C1 segment of cervical spinal cord (tissue), 14 donors: Measurements from ENCODE around the gene IGFBP2.
"Not testable (repeated sequence)": the region's sequence is repeated elsewhere in the genome, so short reads cannot be mapped to it uniquely, and the experiment has no call there.

Experiments used
- DNase-seq, 14 donors: peaks; one replicate each; lab custom pipeline; 2025; lab: John Stamatoyannopoulos, UW

IGFBP2 gene, protein sequence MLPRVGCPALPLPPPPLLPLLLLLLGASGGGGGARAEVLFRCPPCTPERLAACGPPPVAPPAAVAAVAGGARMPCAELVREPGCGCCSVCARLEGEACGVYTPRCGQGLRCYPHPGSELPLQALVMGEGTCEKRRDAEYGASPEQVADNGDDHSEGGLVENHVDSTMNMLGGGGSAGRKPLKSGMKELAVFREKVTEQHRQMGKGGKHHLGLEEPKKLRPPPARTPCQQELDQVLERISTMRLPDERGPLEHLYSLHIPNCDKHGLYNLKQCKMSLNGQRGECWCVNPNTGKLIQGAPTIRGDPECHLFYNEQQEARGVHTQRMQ

DNA sequence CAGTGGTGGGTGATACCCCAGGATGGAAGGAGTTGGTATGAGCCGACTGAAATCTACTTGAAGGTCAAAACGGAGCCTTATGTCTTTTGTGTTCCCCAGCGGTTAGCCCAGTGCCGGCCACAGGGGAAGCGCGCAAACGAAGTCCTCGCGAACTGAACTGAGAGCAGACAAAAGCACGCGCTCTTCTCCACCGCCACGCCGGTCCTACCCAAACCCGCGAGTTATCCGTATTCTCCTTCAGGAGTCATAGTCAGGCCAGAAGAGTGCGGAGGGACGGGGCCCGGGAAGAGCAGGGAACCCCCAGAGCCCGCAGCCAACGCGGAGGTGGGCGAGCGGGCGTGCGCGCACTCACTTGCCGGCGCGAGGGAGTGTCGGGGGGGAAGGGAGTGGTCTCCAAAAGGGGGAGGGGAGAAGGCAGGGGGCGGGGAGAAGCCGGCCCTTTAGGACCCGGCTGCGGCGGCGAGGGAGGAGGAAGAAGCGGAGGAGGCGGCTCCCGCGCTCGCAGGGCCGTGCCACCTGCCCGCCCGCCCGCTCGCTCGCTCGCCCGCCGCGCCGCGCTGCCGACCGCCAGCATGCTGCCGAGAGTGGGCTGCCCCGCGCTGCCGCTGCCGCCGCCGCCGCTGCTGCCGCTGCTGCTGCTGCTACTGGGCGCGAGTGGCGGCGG, at the start of gene IGFBP2:
IGFBP2 (plus strand) TSS at position 469 of the 664 bp plus-strand sequence; CDS start at position 573, 104 bp downstream.
- DNase-seq, result no peak

DNA sequence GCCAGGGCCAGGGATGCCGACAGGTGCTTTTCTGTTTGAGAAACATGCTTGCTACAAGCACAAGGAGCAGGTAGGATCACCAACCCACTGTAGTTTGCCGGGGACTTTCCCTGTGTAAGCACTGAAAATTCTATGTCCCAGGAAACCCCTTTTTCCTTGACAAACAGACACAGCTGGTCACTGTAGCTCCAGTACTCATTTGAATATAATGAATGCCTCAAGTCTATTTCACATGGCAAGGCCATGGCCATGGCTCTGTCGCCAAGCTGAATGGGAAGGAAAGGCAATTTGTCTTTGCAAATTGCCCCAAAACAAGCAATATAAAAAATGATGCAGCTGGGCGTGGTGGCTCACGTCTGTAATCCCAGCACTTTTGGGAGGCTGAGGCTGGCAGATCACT, 49.6 kb upstream of the IGFBP2 start:
- DNase-seq, result peak in 2 of 14 donors; percentile 21 to 50

DNA sequence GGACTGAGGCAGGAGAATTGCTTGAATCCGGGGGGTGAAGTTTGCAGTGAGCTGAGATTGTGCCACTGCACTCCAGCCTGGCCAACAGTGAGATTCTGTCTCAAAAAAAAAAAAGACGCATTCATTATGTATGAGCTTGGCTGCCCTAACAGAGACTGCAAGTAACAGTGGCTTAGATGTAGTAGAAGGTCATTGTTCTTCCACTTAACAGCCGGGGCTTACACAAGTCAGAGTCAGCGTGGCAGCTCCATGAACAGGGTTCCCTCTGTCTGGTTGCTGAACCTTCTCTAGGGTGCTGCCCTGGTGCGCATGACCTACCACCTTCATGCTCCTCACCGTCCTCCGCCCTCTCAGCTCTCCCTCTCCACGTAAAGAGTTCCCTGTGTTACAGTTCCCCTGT, 49.1 kb upstream of the IGFBP2 start:
- peak in 9 of 14 donors; percentile 11 to 64 (median 33) for DNase-seq

DNA sequence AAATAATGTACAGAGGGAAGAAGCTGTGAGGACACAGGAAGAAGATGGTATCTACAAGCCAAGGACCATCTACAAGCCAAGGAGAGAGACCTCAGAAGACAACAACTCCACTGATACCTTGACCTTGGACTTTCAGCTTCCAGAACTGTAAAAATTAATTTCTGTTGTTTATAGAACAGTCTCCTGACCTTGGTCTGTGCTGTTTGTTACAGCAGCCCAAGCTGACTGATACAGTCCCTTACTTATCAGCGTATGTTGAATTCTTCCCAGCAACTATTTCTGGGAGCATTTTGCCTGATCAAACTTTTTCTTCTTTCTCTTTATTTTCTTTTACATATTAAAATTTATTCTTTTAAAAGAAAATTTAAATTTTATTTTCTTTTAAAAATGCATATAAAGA, 47.8 kb upstream of the IGFBP2 start:
- no peak for DNase-seq

DNA sequence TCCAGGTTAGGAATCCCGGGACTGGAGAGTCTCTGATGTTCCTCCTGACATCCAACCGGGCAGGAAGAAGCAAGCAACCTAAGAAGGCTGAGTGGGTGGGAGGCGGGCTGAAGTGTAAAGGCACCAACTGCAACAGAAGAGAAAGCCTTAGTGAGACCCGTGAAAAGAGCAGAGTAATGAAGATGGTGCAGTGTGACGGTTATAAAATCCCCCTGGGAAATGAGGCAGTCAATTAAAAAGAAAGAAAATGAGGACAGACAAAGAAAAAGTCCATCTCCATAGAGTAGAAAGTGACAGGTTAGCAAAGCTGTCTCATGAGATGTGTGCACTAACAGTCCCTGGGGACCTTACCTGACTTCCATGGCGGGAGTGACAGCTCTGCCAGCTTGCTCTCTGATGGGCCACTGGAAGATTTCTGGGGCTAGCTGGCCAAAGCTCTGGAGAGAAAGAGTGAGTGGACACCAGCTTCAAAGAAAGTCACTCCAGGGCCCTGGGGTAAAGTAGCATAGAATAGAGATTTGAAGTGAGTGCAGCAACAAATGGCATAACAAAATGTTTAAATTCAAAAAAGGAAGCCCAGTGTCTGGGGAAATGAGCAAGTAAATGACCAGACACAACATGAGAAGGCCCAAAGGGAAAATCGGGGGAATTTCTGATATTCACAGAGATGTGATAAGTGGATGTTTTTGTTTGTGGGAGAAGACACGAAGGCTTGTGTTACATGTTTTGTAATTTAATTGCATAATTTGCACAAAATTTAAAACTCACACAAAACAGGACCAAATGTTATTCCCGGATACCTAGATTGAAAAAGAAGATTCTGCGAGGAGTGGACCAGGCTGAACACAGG, 44.1 kb upstream of the IGFBP2 start:
- DNase-seq, result no peak

DNA sequence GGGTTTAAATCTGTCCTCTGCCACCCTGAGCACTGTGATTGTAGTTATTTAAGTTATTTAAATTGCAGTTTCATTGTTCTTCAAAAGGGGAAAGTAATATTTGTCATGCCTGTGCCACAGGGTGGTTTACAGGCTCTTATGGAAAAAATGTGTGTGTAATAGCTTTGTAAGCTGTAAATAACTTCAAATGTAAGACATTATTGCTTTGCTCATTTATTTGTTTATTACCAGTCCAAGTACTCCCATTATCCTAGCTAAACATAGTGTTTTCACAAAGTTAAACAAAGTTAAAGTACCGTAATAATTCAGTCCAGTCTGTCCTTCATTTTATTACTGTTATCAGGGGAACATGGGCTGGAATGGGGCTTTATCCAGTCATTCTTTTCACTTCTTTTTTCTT, 43.4 kb upstream of the IGFBP2 start:
- DNase-seq, result no peak

DNA sequence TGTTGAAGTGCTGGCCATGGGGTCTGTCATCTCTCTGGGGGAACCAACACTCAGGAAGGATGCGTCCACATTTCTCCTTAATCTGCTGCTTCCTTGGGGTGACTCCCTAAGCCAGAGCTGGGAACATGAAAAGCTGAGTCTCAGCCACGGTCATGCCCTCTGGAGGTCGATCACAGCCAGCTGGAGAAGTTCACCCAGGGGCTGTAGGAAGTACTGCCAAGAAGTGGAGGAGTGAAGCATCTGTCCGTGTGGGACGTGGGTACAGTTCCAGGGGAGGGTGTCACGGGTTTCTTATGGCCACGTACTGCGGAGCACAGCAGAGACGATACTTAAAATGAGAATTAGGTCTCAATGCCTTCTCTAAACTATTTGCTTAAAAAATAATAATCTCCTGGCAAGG, 42.4 kb upstream of the IGFBP2 start:
- DNase-seq, result no peak

DNA sequence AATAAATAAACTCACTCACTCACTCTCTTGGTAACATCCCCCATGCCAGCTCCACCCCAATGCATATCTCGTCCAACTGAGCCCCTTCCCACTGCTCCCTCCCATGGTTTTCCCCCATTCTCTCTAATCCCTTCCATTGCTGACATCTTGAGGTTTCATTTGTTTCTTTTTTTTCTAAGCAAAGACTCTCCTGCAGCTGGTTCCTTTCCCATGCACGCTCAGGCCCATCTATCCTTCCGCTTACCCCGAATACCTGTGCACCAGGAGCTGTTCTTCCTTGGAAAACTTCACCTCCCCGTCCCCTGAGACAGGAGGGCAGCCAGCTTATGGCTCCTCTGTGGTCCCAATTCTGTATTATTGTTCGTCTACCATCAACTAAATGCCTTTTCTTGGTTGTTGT, 41.7 kb upstream of the IGFBP2 start:
- DNase-seq, result no peak

DNA sequence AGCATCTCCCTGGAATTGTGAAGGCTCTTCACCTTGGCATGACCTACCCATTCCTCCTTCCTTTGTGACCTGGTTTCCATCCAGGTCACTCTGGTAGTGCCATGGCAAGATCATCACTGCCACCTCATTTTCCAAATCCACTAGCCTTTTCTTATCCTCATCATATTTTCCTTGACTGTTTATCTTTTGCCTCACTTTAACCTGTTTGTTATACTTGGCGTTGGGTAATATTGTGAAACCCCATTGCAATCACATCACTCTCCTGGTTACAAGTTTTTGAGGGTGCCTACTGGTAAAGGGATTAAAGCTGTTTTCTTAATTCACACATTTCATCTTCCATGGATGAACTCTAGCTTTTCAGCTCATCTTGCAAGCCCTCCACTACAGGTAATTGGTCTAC, 39.1 kb upstream of the IGFBP2 start:
- no peak for DNase-seq

DNA sequence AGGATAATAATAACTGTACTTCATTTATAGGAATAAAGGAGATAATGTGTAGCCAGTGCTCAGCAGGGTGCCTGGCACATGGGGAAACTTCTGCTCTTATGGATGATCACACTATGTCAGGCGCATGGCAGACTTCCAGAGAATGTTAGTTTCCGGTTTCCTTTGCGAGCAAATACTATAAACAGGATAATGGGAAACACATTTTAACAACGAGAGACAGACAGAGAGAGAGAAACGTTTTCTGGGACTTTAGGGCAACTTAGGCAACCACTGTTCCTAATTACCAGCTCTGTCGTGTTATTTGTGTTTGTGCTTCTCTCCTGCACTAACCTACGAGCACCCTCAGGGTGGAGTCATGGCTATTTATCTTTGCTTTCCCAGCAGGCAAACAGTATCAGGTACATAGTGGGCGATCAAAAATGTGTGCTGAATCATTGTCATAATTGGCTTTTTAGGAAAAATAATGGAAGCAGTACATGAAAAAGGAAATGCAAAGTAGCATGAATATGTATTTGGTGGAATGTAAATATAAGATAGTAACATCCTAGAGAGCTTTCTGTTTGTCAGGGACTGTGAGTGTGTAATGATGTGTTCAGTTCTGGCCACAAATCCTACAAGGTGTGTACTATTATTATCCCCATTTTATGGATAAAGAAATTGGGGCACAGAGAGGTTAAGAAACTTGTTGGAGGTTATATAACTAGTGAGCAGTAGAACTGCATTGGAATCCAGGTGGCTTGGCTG, 36.8 kb upstream of the IGFBP2 start:
- DNase-seq, result no peak

DNA sequence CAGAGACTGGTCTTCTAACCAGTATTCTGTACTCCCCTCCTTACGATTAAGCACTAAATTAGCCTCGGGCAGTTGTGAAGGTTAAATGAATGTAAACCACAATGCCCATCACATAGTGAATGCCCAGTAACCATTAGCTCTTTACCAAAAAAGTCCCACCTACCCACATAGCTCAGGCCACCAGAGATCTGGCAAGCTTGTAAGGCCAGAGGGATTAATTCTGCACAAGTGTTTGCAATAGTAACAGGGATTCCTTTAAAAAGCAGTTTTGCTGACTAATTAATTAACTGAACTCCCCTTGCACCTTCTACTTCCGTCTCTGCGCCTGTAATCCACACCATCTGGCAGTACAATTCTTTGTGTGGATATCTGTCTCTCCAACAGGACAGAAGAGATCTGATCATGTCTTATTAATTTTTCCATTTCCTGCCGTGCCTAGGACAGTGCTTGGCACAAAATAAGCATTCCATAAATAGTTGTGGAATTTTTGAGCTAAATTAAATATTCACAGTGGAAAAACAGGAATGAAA, 36.2 kb upstream of the IGFBP2 start:
- DNase-seq, result peak in 1 of 14 donors; percentile 6

DNA sequence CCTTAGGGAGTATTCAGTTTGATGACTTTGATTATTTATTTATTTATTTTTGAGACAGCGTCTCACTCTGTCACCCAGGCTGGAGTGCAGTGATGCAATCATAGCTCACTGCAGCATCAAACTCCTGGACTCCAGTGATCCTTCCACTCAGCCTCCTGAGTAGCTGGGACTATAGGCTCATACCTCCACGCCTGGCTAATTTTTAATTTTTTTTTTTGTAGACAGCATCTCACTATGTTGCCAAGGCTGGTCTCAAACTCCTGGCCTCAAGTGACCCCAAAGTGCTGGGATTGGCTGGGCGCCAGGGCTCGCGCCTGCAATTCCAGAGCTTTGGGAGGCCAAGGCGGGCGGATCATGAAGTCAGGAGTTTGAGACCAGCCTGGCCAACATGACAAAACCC, 35.4 kb upstream of the IGFBP2 start:
- not testable (repeated sequence) for DNase-seq

DNA sequence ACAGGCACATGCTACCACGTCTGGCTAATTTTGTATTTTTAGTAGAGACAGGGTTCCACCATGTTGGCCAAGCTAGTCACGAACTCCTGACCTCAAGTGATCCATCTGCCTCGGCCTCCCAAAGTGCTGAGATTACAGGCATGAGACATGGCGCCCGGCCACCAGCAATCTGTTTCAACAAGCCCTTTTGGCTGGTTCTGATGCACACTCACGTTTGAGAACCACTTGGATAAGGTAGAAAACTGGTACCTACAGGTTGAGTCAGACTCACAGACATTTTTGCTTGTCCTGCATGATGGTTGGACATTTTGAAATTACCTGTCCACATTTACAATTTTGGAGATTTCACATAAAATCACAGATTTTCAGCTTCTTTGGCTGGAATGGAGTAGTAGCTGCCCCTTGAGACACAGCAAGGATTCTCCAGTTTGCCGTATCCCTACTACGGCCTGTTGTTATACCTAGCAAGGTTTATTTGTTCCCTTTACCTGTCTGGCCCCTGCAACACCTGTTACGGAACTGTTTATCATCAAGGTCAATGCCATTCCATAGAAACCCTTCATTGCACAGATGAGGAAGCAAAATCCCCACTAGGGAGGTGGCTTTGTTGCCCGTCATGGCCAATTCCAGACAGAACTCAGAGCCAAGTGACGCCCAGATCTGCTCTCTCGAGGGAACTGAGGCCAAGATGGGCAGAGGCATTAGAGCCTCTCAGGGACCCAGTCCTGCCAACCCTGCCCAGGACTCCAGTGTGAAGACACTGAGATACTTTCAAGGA, 31.4 kb upstream of the IGFBP2 start:
- DNase-seq, result no peak

DNA sequence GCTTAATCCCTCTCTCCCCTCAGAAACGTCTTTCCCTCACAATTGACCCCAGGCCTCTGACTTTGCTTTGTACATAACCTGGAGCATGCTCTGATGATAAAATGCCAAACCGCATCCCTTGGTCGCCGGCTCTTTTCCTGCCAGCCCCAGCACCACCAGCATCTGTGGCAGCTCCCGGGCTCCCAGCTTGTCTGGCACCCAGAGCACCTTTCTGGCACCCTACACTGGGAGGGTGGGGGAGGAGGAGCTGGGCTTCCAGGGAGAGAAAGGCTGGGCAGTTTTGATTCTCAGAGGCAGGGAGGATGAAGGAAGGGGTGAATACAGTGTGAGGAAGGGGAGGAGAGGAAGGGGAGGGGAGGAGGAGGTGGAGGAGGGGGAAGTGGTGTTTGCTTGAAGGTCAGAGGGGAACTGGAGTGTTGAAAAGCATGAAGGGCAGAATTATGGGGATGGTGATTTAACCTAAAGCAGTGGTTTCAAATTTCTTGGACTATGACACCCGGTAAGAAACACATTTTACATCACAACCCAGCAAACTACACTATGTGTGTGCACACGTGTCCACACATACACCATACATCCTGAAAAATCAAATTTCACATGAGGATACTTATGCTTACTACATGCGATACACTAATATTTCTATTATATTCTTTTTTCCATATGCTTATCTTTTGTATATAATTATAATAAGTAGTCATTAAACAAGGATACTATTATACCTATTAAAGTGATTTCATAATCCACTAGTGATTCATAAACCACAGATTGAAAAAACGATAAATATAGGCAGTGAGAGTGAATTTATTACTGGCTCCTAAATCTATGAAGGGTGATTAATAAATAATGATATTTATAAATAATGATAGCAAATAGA, 30.0 kb upstream of the IGFBP2 start:
- no peak for DNase-seq

DNA sequence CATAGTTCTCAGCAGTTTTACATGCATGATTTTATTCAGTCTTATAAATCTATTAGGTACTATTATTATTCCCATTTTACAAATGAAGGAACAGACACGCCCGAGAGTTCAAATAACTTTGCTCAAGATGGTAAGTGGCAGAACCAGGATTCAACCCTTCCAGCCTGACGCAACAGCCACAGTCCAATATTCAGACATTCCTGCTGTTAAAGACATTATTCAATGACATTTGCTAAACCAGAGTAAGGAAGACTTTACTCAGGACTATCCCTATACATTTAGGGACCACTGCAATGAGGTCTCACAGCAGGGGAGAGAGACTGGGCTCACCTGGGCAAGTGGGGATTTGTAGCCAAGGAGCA, 29.4 kb upstream of the IGFBP2 start:
- no peak for DNase-seq

DNA sequence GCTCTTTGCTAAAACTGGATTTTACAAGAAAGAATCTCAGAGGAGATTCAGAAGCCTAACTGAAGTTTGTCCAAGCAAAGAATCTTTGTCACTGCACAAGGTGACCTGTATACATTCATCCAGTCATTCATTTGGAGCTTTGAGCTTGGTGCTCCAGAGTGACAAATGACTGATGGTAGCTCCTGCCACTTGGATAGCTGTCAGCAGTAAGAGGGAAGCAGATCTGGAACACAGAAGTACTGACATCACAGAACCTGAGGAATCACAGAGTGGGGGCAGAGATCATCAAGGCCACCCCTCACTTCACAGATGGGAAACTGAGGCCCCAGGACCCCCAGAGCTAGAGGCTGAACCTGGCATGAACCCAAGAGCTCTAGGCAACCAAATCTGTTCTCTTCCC, 28.8 kb upstream of the IGFBP2 start:
- peak in 1 of 14 donors; percentile 43 for DNase-seq

DNA sequence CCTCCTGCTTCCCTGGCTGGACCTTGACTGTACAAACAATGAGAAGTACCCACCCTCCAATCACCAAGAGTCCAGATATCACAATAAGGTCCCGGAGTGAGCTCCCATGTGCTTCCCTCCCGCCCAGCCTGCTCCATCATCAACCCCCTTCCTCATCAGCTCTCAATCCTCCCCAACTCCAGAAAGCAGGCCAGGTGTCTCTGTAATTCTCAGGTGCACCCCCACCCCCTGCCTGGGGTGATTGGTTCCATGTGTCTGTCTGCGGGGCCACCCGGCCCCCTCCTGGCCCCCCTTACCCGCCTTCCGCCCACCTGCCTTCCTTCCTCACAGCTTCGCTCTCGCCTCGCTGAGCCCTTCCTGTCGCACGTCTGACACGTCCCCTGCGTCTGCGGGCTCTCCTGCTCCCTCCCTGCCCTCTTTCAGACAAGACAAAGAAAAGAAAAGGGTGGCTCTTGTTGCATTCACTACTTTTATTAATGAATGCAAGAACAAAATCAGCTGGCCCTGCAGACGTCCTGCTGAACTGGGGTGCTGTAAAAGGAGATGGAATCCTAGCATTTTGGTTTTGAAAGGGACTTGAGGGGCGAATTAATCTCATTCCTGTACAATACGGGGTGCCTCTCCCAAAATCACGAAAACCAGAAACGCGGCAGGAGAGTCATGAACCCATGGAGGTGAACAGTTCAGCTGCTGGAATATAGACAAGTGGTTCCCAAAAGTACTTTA, 26.5 kb upstream of the IGFBP2 start:
- DNase-seq, result no peak

DNA sequence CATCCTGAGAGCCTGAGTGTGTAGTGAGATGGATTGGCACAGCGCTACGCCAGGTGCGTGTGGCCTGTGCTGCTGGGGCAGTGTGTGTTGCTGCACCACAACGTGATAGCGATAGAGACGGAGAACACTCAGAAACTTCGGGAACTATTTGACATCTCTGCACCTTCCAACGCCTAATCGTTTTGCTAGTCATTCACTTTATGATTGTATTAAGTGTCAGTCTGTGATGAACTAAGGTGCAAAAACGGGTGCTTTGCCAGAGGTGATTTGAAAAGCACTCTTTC, 26.0 kb upstream of the IGFBP2 start:
- DNase-seq, result no peak

DNA sequence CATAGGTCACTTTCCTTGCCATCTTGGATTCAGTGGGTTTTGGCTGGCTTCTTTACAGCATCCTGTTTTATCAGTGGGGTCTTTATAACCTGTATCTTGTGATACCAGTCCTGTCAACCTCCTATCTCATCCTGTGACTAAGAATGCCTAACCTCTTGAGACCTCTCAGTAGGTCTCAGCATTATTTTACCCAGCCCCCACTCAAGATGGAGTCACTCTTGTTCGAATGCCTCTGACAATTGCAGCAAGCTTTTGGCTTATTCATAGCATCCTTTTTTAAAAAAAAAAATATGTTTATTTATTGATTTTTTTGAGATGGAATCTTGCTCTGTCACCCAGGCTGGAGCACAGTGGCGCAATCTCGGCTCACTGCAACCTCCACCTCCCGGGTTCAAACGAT, 24.7 kb upstream of the IGFBP2 start:
- DNase-seq, result no peak
